HG03342 (cell line): ENCODE data around the gene SH2D4B.
"Not testable (repeated sequence)": the region's sequence is repeated elsewhere in the genome, so short reads cannot be mapped to it uniquely, and the experiment has no call there.

Experiments used
- ATAC-seq: cut with Tn5 transposase; IDR thresholded peaks from one replicate; pipeline ENCODE4 v1.9.1; 2021; ENCODE audit warnings: mild to moderate bottlenecking, moderate library complexity; ENCODE audit not compliant: unreplicated experiment

Gene SH2D4B

DNA sequence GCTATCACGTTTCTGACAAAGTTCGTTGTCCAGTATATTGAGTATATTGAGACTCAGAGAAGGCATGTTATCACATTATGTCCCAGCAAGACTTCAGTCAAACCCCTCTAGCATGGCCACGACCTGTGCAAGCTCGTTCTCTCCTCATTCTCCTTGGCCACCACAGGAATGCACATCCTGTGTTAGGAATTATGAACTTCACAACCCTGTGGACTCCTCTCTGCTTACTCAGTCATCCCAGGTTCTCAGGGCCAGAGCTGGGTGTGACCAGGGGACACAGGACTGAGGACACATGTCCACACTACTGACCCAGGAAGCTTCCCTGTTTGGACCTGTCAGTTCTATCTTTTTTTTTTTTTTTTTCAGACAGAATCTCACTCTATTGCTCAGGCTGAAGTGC lies 4.4 kb downstream of the SH2D4B start:
- no peak for ATAC-seq

DNA sequence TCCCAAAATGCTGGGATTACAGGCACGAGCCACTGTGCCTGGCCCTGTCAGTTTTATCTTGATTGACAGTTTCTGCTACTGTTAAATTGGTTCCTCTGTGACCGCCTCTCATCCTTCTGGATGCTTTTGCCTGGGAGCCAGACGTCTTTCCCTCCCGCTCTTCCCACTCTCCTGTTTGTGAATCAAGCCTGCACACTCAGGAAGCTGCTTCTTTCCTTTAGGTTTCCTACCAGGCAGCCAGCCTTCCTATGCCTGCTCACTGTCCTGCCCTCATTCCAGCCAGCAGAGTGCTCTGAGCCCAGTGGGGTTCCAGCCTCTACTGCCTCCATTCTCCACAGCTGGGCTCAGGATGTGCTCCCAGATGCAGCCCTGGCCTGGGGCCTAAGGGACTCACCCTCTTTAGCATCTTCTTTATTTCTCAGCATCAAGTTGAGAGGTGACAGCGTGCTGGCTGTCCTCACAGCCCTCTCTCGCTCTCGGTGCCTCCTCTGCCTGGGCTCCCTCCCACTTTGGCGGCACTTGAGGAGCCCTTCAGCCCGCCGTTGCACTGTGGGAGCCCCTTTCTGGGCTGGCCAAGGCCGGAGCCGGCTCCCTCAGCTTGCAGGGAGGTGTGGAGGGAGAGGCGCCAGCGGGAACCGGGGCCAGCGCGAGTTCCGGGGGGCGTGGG lies 5.1 kb downstream of the SH2D4B start:
- ATAC-seq: no peak

DNA sequence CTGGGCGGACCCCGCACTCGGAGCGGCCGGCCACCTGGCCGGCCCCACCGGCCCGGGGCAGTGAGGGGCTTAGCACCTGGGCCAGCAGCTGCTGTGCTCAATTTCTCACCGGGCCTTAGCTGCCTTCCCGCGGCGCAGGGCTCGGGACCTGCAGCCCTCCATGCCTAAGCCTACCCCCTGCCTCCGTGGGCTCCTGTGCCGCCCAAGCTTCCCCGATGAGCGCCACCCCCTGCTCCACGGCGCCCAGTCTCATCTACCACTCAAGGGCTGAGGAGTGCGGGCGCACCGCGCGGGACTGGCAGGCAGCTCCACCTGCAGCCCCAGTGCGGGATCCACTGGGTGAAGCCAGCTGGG lies 5.6 kb downstream of the SH2D4B start:
- ATAC-seq: not testable (repeated sequence)

DNA sequence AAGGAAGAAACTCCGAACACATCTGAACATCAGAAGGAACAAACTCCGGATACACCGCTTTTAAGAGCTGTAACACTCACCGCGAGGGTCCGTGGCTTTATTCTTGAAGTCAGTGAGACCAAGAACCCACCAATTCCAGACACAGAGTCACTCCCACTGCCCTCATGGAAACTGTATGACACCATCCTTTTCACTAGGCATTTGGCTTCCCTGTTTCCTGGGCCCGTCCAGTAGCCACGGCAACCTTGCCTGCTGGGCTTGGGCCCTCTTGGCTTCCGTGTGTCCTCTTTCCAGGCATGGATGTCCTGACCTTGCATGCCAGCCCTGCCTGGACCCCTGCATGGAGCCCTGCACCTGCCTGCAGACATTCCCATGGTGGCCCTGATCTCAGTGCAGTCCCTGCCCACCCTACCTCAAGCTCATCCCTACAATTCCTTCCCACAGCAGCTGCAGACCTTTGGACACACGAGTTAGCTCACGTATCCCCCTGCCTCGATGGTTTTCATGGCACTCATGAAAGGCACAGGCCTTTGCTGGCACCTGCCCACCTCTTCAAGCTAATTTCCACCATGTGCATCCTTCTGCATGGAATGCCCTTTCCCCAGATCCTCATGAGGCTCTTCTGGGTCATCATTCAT lies 6.7 kb downstream of the SH2D4B start:
- no peak for ATAC-seq

DNA sequence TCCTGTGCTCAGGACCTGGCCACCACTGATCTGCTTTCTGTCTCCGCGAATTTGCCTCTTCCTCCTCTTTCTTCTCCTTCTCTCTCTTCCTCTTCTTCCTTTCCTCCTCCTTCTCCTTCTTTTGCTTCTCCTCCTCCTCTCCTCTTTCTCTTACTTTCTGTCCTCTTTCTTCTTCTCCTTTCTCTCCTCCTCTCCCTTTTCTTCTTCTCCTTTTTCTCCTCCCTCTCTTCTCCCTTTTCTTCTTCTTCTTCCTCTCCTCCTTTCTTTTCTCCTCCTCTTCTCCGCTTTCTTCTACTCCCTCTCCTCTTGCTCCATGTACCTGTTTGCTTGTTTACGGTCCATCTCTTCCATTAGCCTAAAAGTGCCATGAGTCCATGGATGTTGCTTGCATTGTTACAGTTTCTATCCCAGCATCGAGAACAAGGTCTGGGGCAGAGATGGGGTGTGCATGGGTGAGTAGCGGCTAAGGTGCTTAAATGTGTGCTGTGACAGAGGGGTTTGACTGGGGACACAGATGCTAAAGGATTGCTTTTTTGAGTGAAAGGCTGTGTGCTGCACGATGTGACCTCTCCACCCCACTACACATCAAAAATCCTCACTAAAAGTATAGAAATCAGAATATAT lies 7.7 kb downstream of the SH2D4B start:
- no peak for ATAC-seq

DNA sequence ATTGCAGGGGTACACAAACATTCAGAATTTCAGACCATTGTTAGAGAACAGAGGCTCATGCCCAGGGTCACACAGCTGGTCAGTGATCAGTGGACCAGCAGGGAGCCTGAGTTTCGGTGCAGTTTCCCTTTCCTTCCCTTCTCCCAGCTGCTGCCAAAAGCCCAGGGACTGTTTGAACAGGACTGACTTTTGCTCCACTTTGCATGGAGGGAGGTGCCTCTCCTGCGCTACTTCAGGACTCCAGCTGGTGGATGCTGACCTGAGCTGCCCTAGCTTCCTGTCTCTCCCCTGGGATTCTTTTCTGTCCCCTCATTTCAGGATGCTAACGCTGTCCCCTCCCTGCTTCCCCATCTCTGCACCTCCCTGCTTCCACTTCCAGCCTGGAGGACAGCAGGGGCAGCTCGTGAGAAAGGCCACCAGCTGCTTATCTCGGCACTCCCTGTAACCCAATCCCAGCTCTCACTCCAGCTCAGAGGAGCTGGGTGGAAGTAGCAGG lies 14.5 kb downstream of the SH2D4B start:
- no peak for ATAC-seq

DNA sequence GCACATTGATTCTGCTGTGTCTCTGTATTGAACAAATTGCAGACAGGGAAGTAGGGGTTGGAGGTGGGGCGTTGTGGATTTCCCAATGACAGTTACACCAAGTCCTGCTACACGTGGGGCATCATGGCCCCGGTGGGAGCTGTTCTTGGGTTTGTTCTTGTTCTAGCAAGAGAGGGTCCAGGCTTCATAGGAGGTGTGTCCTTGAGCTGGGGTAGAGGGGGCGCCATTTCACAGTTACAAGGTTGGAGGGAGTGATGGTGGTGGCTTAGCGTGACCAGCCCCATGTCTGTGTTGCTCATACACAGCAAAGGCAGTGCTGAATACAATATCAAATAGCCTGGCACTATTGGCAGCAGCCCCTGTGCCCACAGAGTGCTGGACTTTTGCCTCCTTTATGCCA lies 15.7 kb downstream of the SH2D4B start:
- ATAC-seq: no peak

DNA sequence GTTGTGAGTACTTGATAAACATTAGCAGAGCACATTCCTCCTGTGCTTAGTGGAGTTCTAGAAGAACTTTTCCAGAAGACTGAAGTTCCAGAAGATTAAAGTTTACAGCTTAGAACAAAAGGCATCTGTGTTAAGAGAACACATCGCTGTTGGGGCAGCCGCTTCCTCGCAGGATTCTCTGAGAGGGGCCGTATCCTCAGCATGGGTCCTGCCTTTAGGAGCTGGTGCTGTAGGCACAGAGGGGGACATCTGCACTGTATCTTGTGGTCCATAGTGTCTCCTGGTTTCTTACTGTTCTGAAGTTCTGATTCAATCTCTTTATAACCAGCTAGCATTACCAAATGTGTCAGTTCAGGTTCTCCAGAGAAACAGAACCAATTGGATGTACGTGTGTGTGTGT lies 16.3 kb downstream of the SH2D4B start:
- no peak for ATAC-seq

DNA sequence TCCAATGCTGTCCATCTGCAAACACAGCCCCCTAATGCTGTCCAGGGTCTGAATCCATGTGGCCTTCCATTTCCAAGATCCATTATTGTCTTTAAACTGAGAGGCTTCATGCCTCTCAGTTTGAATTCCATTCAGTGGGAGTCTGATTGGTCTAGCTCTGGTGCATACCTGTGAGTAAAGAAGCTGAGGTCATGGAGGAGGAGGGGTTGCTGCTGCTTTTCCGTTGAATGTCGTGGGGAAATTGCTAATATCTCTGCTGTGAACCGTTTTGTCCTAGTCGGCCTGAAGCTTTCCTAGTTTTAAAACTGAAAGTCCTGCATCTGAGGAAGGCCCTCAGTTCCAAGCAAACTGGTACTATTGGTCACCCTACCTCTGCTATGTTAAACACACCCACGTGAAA lies 17.7 kb downstream of the SH2D4B start:
- ATAC-seq: no peak

DNA sequence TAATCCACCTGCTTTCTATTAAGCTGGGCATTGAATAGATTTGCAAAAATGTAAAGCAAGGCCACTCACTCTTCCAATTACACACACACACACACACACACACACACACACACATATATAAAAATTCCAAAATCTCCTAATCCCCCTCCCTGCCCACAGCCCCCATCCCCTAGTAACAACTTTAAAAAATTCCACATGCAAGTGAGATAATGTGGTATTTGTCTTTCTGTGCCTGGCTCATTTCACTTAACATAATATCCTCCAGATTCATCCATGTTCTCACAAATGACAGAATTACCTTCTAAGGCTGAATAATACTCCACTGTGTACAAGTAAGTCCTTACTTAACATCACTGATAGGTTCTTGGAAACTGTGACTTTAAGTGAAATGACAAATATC lies 24.2 kb downstream of the SH2D4B start:
- ATAC-seq: no peak

DNA sequence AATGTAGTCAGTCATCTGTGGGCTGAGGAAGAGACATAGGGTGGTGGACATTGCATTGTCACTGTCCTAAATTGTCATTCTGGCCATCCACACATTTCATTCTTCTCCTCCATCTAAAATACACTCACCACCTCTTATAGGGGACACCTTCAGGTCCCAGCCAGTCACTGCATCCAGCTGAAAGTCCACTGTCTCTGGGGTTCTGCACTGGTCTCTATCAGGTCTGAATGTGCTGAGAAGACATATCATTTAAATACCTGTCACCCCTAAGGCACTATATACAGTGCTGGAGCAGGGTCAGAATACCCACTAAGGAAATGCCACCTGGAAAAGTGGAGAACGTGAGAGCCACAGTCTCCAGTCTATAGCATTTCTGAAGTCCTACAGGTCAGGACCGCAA lies 29.6 kb downstream of the SH2D4B start:
- no peak for ATAC-seq

DNA sequence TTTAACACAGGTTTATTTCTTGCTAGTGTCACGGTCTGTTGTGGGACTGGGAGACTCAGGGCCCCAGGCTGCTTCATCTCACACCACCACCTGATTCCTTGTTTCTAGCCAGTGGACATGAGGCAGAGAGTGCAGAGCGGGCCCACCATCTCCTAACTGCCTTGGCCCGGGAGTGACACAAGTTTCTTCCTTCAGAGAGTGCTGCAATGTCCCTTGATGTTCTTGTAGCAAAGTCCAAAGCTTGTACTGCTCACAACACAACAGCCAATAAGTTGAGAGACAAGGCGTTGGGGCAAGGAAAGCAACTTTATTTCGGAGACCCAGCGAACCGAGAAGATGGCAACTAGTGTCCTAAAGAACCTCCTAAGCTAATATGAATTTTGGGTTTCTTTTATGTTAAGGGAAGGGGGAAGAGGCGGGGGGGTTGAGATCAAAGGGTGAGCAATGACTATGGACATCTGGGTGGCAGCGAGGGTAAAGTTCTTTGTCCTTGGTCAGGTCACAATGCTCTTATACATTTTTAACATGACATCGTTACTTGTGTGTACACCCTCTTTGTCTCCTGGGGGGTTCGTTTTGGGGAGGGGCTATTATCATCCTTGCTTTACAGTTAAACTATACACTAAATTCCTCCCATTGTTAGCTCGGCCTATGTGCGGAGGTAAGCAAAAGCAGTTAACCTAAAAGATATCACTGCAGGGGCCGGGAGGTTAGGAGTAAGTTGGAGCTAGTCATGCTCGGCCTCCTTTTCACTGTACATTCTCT lies 31.6 kb downstream of the SH2D4B start:
- no peak for ATAC-seq

DNA sequence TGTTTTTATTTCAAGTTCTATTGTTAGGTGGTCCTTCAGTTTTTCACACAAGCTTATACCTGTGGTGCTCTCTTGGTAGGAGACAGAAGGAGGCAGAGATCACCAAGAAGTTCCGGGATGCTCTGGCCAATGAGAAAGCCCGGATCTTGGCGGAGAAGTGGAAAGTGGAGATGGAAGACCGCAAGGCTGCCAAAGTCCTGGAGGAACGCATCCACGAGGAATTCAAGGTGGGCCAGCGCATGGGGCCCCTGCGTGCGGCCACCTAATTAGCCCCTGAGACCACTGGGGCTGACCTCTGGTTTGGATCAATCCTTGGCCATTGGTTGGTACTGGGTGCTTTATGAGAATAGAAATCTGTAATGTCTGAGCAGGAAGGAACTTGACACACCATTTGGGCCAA lies 33.6 kb downstream of the SH2D4B start:
- no peak for ATAC-seq

DNA sequence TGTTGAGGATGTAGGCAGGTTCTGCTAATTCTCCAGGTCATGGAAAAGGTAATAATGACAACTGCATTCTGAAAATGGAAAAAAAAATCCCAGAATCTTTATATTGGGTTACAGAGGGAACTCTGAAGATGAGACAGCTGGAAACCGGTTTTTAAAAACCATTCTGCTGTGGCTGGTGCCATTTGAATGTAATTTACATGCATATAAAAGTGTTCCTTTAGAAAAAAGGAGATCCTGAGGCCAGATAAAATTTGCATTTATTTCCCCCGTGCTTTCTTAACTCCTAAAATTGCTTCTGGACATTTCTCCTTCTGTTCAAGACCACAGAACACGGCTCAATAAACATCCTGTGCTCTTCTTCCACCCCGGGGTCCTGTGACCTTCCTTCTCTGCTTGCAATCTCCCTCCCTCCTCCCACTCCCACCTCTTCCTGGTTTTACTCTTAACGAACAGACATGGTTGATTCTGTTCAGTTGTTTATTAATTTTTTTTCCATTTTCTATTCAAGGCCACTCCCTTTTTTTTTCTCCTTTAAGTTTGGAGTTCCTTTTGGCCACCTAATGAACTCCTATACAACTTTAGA lies 41.6 kb downstream of the SH2D4B start:
- ATAC-seq: no peak

DNA sequence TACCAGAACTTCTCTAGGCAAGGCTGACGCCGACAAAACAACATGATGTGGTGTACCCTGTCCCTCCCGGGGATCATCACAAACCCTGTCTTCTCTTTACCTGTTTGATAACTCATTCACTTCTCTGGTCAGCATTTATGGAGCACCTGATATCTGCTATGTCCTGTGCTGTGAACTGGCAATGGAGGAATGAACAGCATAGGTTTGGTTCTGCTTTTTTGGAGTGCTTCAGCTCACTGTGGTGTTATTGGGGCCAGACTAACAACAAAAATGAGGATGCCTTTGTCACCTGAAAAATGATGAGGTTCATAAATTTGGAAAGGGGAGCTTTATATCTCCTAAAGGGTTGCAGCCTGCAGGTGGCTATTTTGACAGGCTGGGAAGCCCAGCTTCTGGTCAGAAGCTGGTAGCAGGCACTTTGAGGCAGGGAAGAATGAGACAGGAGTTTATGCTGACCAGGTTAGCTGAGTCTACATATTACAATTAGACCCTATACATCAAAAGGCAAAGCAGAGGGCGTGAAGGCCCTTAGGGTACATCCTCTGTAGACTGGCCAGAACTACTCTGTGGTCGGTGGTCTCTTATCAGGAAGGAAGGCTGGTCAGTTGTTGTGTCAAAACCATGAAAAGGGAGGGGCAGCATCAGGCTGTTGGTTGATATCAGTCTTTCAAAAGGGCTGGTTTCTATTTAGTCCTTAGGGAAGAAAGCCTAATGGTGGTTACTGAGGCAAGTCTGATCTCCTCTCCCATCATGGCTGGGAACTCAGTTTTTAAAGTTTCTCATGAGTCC lies 42.3 kb downstream of the SH2D4B start:
- no peak for ATAC-seq

DNA sequence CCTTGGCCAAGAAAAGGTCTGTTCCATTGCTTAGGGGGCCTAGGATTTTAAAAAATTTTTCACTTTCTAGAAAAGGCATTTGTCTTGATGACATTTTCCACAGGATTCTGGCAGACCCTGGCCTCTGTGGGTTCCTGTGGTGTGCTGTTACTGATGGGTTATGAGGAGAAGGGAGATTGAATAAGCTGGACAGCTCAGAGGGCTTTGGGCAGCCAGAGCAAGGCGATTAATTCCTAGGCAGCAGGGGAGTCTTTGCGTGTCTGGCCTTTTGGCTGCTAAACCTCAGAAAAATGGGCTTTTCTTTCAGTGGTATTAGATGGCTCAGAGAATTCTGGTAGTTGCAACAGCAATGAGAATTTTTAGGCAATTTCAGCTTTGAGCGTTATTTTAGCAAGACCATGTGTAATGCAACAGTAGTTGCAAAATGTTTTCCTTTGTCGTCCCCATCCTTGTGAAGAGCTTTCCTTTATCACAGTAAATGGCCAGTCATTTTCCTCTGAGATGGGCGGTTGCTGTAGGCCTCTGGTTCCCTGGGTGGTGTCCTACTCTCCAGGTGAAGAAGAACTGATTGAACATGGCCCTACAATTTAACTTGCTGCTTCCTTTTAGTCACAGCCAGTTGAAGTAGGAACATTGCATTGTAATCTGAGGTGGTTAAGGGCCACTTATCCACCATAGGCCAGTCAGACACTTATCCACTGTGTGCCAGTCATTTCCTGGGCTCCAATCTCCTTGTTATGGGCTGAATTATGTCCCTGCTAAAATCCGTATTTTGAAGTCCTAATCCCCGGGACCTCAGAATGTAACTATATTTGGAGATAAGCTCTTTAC lies 43.2 kb downstream of the SH2D4B start:
- ATAC-seq: no peak

DNA sequence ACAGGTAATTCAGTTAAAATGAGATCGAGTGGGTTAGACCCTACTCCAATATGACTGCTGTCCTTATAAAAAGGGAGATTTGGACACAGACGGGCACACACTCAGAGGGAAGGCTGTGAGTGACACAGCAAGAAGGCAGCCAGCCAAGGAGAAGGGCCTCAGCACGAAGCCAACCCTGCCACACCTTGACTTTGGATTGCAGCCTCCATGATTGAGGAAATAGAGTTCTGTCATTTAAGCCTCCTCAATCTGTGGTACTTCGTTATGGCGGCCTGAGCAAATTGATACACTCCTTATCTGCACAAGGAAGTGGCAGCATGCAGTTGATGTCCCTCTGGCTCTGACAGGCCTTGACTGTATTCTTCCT lies 43.8 kb downstream of the SH2D4B start:
- no peak for ATAC-seq

DNA sequence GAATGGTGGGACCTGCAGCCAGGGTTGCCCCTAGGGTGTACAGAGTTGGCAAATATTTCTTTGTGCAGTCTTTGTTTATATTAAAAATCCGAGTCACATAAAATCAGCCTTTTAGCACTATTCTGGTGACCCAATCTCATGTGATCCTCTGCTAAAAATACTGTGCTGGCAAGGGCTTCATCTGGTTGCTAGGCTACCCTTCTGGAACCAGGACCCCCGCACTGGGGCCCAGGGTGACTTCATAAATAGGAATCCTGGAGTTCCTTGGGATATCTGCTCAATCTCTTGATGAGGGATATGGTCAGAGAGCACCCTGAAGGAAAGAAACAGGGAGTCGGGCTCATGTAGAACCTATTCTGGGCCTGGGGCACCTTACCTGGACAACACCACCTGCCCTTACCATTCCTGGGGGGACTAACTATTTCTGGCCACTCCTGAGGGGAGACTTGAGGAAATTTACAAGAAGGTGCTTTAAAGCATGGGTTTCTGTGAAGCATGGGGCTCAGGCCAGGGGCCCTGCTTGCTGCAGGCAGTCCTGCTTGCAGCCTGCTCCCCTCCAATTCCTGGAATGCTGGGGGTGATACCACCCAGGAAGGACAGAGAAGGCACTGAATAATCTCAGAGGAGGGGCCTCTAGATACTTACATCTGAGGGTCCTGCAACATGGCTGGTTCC lies 44.7 kb downstream of the SH2D4B start:
- no peak for ATAC-seq

DNA sequence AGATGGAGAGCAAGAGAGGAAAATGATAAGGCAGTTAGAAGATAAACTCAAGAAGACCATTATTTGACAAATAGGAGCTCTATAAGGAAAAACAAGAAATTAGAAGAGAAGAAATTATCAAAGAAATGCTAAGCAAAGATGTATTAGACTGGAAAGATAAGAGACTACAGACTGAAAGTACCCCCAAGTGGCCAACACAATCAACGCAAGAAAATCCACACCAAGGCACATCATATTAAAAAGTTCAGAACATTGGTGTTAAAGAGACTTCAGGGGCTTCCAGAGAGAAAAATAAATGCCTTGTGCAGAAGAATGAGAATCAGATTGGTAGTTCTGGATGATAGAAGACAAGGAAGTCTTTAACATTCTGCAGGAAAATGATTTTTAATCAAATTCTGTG lies 46.0 kb downstream of the SH2D4B start:
- no peak for ATAC-seq
